IPS DF 4.7 (cell line): ENCODE results near the gene TPRA1.

Experiments used
- DNase-seq: peaks from one replicate; pipeline ENCODE4 v3.0.0-alpha.2; 2013; ENCODE audit warnings: low spot score; ENCODE audit errors: extremely low read depth

TPRA1 gene

GRCh38 chr3:127566833-127567232, 23.7 kb downstream of the TPRA1 start:
- no peak for DNase-seq

GRCh38 chr3:127565711-127566110, 24.8 kb downstream of the TPRA1 start:
- no peak for DNase-seq

GRCh38 chr3:127560051-127560787, 30.3 kb downstream of the TPRA1 start:
- no peak for DNase-seq

GRCh38 chr3:127556565-127556964, 34.0 kb downstream of the TPRA1 start:
- no peak for DNase-seq

- no peak for DNase-seq
Observed at GRCh38 chr3:127555108-127555507, 35.4 kb downstream of the TPRA1 start.

GRCh38 chr3:127552038-127552437, 38.5 kb downstream of the TPRA1 start:
- no peak for DNase-seq

- no peak for DNase-seq
Observed at GRCh38 chr3:127551178-127551577, 39.4 kb downstream of the TPRA1 start.

DNA sequence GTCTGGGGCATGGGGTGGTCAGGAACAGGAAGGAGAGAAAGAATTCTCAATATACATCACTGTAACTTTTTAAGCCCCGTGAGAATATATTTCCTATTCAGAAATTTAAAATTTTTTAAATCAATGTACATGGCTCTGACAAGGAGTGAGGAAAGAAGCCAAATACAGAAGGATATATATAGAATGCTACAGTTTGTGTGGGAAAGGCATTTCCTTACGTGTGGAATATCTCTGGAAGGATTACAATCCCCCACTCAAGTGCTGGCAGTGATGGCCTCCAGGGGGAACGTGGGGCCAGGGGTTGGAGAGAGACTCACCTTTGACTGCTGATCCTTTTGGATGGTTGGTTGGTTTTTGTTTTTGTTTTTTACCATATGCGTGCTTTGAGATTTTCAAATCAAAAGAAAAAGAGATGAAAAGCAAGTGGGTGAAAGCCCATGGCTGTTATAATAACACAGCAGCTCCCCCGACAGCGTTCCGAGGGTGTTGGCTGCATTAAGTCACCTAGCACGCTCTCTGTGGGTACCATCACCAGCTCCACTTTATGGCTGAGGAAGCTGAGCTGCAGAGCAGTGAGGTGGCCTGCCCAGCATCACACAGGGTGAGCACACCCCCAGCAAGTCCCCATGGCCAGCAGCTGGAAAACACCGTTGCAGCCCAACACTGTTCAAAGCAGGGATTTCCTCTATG, 39.9 kb downstream of the TPRA1 start:
- no peak for DNase-seq

GRCh38 chr3:127549826-127550467, 40.6 kb downstream of the TPRA1 start:
- DNase-seq: no peak

- DNase-seq: no peak
Observed at GRCh38 chr3:127547761-127548605, 42.5 kb downstream of the TPRA1 start.

- no peak for DNase-seq
Observed at GRCh38 chr3:127546970-127547733, 43.4 kb downstream of the TPRA1 start.

GRCh38 chr3:127546554-127546953, 44.0 kb downstream of the TPRA1 start:
- DNase-seq: no peak

- DNase-seq: no peak
Observed at GRCh38 chr3:127545711-127546457, 44.6 kb downstream of the TPRA1 start.

GRCh38 chr3:127545216-127545615, 45.3 kb downstream of the TPRA1 start:
- DNase-seq: no peak

GRCh38 chr3:127544803-127545201, 45.7 kb downstream of the TPRA1 start:
- no peak for DNase-seq

GRCh38 chr3:127544192-127544802, 46.2 kb downstream of the TPRA1 start:
- no peak for DNase-seq

DNA sequence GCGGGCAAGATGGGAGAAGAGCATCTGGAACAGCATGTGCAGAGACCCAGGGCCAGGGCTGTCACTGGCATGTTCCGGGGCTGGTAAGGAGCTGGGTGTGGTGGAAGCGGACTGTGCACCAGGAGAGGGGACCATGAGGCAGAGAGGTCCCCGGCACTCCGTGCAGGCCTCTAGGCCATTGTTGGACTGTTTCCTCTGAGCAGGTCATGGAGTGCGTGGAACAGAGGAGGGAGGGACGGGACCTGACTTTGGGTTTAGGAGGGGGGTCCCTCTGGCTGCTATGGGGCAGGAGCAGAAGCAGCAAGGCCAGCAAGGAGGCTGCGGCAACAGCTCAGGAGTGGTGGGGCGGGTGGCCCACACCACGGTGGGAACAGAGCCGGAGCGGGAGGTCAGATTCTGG, 47.1 kb downstream of the TPRA1 start:
- no peak for DNase-seq

DNA sequence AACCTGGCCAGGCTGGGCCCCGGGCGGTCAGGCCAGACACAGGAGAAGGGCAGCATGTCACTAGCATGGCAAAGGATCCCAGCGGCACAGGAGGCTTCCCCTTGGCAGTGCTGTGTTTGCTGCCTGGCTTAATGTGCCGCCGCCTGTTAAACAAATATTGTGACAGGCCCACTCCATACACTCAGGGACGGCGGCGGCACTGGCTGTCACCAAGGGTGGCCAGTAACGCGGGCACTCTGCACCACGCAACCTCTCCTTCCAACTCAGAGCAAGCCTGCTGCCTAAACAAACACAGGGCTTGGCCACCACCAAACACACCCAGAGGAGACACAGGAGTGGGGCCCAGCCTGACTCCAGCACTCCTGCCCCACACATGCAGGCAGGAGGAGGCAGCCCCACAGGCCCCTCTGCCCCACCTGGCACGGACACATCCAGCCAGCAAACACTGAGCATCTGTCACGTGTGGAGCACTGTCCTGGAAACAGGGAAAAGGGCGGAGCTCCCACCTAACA, 48.0 kb downstream of the TPRA1 start:
- no peak for DNase-seq

DNA sequence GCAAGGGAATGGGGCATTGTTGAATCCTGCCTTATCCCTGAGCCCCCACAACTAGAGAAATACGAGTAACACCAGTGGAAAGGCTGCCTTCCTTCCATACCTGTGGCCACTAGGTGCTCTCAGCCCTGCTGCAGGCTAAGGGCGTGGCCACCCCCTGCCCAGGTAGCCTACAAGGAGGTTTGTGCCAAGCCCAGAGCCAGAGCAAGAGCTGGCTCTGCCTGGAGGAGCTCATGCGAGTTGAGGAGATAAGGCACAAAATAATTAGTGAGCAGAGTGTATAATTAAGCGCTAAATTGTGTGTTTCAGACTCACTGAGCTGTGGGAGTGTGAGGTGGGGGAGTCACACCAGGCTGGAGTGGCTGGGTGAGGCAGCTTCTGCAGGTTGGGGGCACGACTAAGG, 49.2 kb downstream of the TPRA1 start:
- DNase-seq: no peak
